Stimulated activated effector memory CD8-positive, alpha-beta T cell treated with anti-CD3 and anti-CD28 coated beads, Interleukin-12 subunit alpha, Interleukin-12 subunit beta, amount 100 ng/mL, for 72 hours (primary cell): ENCODE data around the gene PLD5.
"Not testable (repeated sequence)": the region's sequence is repeated elsewhere in the genome, so short reads cannot be mapped to it uniquely, and the experiment has no call there.

Experiments used
- ATAC-seq: fragments of 150-1000 bp; cut with Tn5 transposase; 2 replicates; pipeline ENCODE4 v1.10.0; 2021
- DNase-seq, 2 donors: peaks; one replicate each; pipeline ENCODE4 v3.0.0; 2021 to 2022; ENCODE audit warnings: low spot score in 2 of 2
- H3K27ac Mint-ChIP-seq: one replicate; pipeline ENCODE4 v1.8.0; 2022; ENCODE audit warnings: mild to moderate bottlenecking, mixed read lengths
- H3K36me3 Mint-ChIP-seq: one replicate; pipeline ENCODE4 v1.8.0; 2022; ENCODE audit warnings: mild to moderate bottlenecking, mixed read lengths
- H3K4me1 Mint-ChIP-seq: one replicate; pipeline ENCODE4 v1.8.0; 2022; ENCODE audit warnings: mixed read lengths
- H3K4me3 Mint-ChIP-seq: one replicate; pipeline ENCODE4 v1.8.0; 2022; ENCODE audit warnings: mild to moderate bottlenecking, mixed read lengths
- H3K9me3 Mint-ChIP-seq: one replicate; pipeline ENCODE4 v1.8.0; 2022; ENCODE audit warnings: mixed read lengths

PLD5 gene

DNA sequence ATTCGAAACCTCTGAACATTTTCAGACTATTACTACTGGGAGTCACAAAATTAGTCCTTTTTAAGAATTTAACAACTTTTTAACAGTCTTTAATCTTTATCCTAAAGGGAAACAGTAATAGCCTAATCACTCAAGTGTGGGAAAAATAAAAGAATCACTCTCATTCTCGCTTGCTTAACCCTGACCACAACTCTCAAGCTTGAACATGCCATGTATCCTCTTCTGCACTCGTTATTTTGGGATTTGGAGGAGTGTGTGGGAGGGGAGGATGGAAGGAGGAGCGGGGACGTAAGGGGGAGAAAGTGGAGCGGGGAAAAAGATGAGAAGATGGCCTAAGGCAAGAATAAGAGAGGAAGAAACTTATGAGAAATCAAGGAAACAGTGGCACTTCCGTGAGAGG lies 215.8 kb downstream of the PLD5 start:
- DNase-seq, H3K9me3 Mint-ChIP-seq, H3K4me3 Mint-ChIP-seq, H3K36me3 Mint-ChIP-seq, H3K4me1 Mint-ChIP-seq, ATAC-seq, H3K27ac Mint-ChIP-seq: not testable (repeated sequence)

GRCh38 chr1:242293781-242294180 lies 230.7 kb downstream of the PLD5 start:
- not testable (repeated sequence) for ATAC-seq, H3K9me3 Mint-ChIP-seq

DNA sequence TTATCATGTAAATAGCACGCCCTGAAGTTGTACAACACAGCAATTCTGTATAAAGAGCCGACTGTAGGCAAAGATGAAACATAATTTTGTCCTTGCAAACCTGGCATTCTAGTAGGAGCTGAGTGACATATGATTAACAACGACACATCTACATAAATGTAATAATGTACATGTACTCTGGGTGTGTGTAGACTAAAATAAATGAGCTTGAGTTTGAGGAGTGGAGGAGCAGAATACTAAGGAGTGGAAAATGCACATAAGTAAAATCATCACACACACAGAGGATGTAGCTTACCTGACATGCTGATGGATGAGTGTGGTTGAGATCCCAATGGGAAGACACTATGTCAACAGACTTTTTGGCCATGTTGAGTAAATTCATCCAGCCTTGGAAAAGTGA lies 236.4 kb downstream of the PLD5 start:
- H3K27ac Mint-ChIP-seq, DNase-seq, H3K36me3 Mint-ChIP-seq, H3K4me3 Mint-ChIP-seq, ATAC-seq, H3K4me1 Mint-ChIP-seq, H3K9me3 Mint-ChIP-seq: not testable (repeated sequence)

More at GRCh38 chr1:242293781-242294180, 230.7 kb downstream of the PLD5 start:
- H3K36me3 Mint-ChIP-seq, H3K4me1 Mint-ChIP-seq, H3K27ac Mint-ChIP-seq, H3K4me3 Mint-ChIP-seq, DNase-seq: not testable (repeated sequence)

DNA sequence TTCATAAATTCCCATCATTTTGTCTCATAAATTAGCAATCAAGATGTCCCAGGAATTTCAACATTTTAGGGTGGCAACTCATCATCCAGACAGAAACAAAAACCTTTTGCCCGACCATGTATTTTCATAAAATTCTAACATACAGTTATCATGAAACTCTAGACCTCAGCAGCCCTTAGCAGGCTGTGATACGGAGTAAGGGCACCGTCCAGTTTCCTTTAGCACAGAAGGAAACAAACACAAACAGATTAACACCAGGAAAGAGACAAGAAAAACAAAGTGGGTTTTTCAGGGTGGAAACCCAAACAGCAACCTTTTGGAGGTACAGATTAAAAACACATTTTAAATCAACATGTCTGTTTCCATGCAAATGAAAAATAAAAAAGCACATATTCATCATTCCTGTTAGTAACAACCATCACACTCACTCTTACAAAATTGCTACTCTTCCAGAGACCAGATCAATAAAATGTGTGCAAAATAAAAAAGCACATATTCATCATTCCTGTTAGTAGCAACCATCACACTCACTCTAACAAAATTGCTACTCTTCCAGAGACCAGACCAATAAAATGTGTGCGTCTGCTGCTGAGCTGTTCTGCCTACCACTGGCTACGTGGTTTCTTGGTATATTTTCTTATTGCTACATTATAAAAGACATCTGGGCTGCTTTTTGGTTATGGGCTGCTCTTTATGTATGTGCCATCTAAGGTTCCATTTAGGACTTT lies 241.6 kb downstream of the PLD5 start:
- H3K9me3 Mint-ChIP-seq, H3K4me3 Mint-ChIP-seq, H3K4me1 Mint-ChIP-seq, H3K27ac Mint-ChIP-seq, H3K36me3 Mint-ChIP-seq, ATAC-seq, DNase-seq: not testable (repeated sequence)

DNA sequence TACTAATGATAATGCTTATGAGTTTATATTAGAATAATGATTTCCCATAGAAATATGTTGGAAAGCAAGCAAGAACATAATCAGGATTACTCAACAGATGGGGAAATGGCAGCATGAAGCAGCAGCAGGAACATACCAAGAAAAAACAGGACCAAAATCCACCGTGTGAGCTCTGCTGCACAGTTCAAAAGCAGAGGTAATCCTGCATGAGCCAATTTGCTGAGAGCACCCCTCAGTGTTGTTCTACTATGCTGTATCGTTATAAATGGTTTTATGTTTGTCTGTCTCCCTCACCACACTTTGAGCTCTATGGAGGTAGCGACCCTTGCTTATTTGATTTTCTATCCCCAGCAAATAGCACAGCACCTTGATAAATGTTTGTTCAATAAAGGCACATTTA lies 246.1 kb downstream of the PLD5 start:
- not testable (repeated sequence) for H3K9me3 Mint-ChIP-seq, DNase-seq, H3K4me3 Mint-ChIP-seq, H3K27ac Mint-ChIP-seq, H3K4me1 Mint-ChIP-seq, H3K36me3 Mint-ChIP-seq, ATAC-seq

GRCh38 chr1:242276769-242277168 lies 247.7 kb downstream of the PLD5 start:
- H3K36me3 Mint-ChIP-seq, ATAC-seq, H3K4me1 Mint-ChIP-seq, H3K9me3 Mint-ChIP-seq, H3K27ac Mint-ChIP-seq, H3K4me3 Mint-ChIP-seq, DNase-seq: not testable (repeated sequence)

GRCh38 chr1:242267004-242267403 lies 257.5 kb downstream of the PLD5 start:
- not testable (repeated sequence) for ATAC-seq, DNase-seq, H3K36me3 Mint-ChIP-seq, H3K4me3 Mint-ChIP-seq, H3K9me3 Mint-ChIP-seq, H3K27ac Mint-ChIP-seq, H3K4me1 Mint-ChIP-seq

DNA sequence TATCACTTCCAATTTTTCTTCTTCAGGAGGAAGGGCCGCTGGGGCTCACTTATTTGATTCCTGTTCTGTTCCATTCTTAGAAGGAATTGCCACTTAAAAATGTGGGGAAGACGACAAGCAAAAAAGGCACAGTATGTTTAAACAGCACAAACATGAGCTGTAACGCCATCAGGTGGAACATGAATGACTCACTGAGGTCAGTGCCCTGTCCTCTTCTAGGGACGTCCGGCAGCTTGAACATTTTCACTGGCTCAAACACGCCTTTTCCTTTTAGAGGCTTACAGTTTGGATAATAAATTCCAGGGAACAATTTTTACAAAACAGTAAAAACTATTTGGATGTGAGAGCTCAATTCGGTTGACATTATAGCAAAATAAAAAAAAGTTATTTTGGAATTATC lies 260.1 kb downstream of the PLD5 start:
- not testable (repeated sequence) for H3K4me1 Mint-ChIP-seq, H3K36me3 Mint-ChIP-seq, H3K9me3 Mint-ChIP-seq, ATAC-seq, DNase-seq, H3K27ac Mint-ChIP-seq, H3K4me3 Mint-ChIP-seq

- ATAC-seq (no peak), DNase-seq (no peak)
- H3K36me3 Mint-ChIP-seq = no peaks in the 10 kb centered on the region
- no peaks in the 10 kb centered on the region for H3K9me3 Mint-ChIP-seq
- no peak overlapping the region for H3K4me3 Mint-ChIP-seq
- no peak overlapping the region for H3K27ac Mint-ChIP-seq
- no peaks in the 10 kb centered on the region for H3K4me1 Mint-ChIP-seq
Measured at GRCh38 chr1:242245255-242245654, 279.2 kb downstream of the PLD5 start.

DNA sequence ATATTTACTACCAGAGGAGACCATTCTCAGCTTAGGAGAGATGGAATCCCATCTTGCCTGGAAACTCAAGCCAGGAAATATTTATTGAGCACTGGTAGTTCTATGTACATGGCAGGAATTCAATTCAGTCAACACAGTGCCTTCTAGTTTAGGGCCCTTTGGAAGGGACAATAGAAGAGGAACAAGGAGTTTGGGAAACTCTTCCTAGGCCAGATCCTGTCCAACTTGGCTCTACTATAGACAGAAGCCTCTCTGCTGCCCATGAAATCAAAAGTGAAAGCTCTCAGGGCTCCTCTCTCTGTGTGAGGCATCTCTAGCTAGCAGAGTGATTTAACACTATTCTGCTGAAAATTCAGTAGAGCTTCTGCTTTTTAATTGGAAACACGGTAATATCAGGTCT lies 281.0 kb downstream of the PLD5 start:
- H3K4me1 Mint-ChIP-seq = no peaks in the 10 kb centered on the region
- no peaks in the 10 kb centered on the region for H3K9me3 Mint-ChIP-seq
- H3K36me3 Mint-ChIP-seq = no peaks in the 10 kb centered on the region
- DNase-seq (no peak), ATAC-seq (peak; percentile 28)
- no peak overlapping the region for H3K27ac Mint-ChIP-seq
- H3K4me3 Mint-ChIP-seq = no peak overlapping the region

DNA sequence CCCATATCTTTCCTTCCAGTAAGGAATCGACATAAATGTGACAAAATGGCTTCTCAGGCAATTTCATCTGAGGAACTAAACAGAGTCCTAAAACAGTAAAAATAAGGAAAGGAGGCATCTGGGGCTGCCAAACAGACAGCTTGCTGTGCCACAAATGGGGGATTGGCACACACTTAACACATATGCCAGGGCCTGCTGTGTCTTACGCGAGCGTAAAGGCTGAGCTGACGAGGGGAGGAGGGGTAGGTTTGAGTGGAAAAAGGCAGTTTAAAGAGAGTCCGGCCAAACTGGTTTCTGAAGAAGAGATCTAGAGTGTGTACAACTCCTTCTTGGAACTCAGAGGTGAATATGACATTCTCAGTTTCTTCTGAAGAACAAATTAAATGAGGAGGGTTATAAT lies 281.5 kb downstream of the PLD5 start:
- ATAC-seq = no peak
- Mint-ChIP-seq H3K4me3 (no peak overlapping the region), H3K9me3 (no peaks in the 10 kb centered on the region), H3K27ac (no peak overlapping the region), H3K4me1 (no peaks in the 10 kb centered on the region), H3K36me3 (no peaks in the 10 kb centered on the region)
- DNase-seq = no peak

DNA sequence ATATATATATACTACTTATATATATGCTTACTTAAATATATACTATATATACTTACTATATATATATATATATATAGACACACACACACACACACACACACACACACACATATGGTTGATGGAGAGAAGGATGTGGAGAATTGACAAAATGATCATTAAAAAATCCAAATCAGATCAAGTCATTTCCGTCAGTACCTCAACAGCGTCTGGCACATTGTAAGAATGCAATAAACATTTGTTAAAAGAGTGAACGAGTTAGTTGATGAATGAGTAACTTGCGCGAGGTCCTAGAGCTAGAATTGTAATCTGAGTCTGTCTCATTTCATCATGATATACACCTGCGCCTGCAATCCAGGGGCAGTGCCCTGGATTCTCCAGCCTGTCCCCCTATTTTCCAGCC lies 282.6 kb downstream of the PLD5 start:
- H3K27ac Mint-ChIP-seq = no peak overlapping the region
- H3K4me3 Mint-ChIP-seq = no peak overlapping the region
- no peak for DNase-seq
- ATAC-seq = no peak
- H3K36me3 Mint-ChIP-seq = no peaks in the 10 kb centered on the region
- H3K9me3 Mint-ChIP-seq = no peaks in the 10 kb centered on the region
- H3K4me1 Mint-ChIP-seq = no peaks in the 10 kb centered on the region

- H3K9me3 Mint-ChIP-seq = no peaks in the 10 kb centered on the region
- H3K4me3 Mint-ChIP-seq = no peak overlapping the region
- ATAC-seq = no peak
- DNase-seq = no peak
- H3K4me1 Mint-ChIP-seq = no peaks in the 10 kb centered on the region
- no peaks in the 10 kb centered on the region for H3K36me3 Mint-ChIP-seq
- H3K27ac Mint-ChIP-seq = no peak overlapping the region
Measured at GRCh38 chr1:242240691-242241090, 283.8 kb downstream of the PLD5 start.

DNA sequence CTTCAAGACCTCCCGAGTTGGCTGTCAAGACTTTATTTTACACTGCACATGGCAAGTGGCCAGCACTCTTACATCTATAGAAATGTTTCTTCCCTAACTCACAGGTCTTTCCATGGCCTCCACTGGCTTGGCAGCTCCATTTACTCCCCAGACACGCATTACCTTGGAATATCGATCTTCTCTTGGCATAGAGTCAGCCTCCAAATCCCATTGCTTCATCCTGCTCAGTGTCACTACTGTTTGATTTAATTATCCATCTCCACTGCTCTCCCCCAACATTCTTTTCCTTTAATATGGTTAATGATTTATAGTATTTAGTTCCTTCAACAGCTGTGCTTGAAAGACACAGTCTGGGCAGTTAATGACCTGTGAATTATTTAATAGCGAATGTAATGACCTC lies 284.4 kb downstream of the PLD5 start:
- Mint-ChIP-seq H3K27ac (no peak overlapping the region), H3K9me3 (no peaks in the 10 kb centered on the region), H3K4me3 (no peak overlapping the region), H3K4me1 (no peaks in the 10 kb centered on the region), H3K36me3 (no peaks in the 10 kb centered on the region)
- no peak for DNase-seq
- no peak for ATAC-seq

- DNase-seq = no peak
- H3K9me3 Mint-ChIP-seq = no peaks in the 10 kb centered on the region
- H3K4me1 Mint-ChIP-seq = no peaks in the 10 kb centered on the region
- H3K27ac Mint-ChIP-seq = no peak overlapping the region
- no peak for ATAC-seq
- no peak overlapping the region for H3K4me3 Mint-ChIP-seq
- no peaks in the 10 kb centered on the region for H3K36me3 Mint-ChIP-seq
Measured at GRCh38 chr1:242239398-242239797, 285.1 kb downstream of the PLD5 start.

DNA sequence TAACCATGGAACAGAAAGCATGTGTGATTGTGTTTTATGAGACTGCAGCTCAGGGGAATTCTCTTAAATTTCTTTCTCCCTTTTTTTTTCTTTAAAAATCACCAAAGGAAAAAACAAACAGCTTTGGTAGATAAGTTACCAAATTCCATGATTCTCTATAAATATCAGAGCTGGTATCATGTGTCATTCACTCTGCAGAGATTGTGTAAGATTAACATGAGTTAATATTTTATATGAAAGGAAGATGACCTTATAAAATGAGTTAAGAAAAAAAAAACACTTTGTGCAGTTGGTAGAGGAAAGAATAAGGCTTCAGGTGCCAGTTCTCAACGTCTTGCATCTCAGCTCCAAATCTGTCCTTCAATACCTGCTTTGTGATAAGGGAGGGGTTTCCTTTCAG lies 287.4 kb downstream of the PLD5 start:
- Mint-ChIP-seq H3K4me1 (no peaks in the 10 kb centered on the region), H3K36me3 (no peaks in the 10 kb centered on the region), H3K27ac (no peak overlapping the region), H3K4me3 (no peak overlapping the region), H3K9me3 (no peaks in the 10 kb centered on the region)
- no peak for DNase-seq
- ATAC-seq = no peak

GRCh38 chr1:242228991-242229390 lies 295.5 kb downstream of the PLD5 start:
- H3K9me3 Mint-ChIP-seq = no peaks in the 10 kb centered on the region
- ATAC-seq (no peak), DNase-seq (no peak)
- H3K27ac Mint-ChIP-seq = no peak overlapping the region
- no peaks in the 10 kb centered on the region for H3K36me3 Mint-ChIP-seq
- H3K4me1 Mint-ChIP-seq = no peaks in the 10 kb centered on the region
- H3K4me3 Mint-ChIP-seq = no peak overlapping the region
